GM12875 (cell line): Measurements from ENCODE around the gene DENND1A.

Source experiments
- H3K4me3 ChIP-seq: one replicate; pipeline ENCODE4 v1.5.1; 2011; ENCODE audit warnings: low read depth, low read length, control low read depth
- CTCF ChIP-seq: IDR thresholded peaks from 2 replicates; pipeline ENCODE4 v1.5.1; 2011; ENCODE audit warnings: low read depth, mild to moderate bottlenecking, control low read depth, inconsistent platforms, low read length, moderate library complexity, borderline replicate concordance; ENCODE audit not compliant: insufficient read depth

The DENND1A gene

GRCh38 chr9:123411191-123411590 is 518.7 kb downstream of the DENND1A start:
- no peak overlapping the region for H3K4me3 ChIP-seq
- TF ChIP-seq CTCF: no peak

DNA sequence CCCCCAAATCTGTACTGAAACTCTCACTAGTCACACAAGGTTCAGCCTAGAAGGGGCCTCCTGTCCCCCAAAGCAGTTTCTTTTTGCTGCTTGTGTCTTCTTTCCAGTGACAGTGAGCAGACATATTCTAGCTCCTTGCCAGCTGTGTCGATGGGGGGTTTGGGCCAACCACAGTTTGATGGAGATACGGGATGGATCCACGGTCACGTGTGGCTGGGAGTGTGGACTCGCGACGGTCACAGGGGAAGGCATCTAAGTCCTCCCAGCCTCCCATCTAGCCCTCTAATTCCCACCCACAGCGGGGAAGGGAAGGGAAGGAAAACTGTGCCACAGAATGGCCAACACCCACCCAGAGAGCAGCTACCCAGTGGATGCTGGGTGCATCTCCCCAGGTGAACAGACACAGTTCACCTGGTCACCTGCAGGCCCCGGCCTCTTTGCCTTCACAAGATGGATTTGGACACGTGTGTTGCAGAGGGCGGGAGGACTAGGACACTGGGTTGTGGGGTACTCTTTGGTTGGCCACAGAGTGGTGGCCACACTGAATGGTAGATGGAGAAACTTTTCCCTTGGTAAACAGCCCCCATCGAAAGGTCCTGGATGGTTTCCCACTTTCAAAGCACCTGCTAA is 519.5 kb downstream of the DENND1A start:
- H3K4me3 ChIP-seq: no peak overlapping the region
- no peak for TF ChIP-seq CTCF

- TF ChIP-seq CTCF: no peak
Measured at GRCh38 chr9:123408313-123409262, 521.3 kb downstream of the DENND1A start.

DNA sequence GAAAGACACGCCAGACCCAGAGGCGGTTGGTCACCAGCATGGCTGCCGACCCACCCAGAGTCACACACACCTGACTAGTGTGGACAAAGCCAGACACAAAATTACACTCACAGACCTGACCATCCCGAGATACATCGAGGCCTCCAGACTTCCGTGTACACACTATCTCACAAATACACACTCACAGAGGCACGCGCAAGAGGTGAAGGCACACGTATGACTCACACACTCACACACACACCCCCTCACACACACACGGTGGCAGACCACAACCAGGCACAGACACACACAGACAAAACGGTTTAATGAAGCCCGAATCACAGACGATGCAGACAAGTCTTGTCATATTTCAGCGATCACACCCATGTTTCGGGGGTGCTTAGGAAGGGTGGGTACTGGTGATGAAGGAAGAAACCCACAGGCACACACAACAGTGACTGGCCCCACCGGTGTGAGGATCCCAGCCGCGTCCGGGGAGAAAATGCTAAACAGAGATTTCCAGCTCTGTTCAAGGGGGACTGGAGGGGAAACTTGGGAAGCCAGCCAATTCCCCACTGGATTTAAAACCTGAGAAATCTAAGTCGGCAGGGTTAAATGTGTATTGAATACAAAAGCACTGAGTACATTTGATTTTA is 522.6 kb downstream of the DENND1A start:
- no peak overlapping the region for H3K4me3 ChIP-seq
- TF ChIP-seq CTCF: no peak

More at GRCh38 chr9:123408313-123409262, 521.3 kb downstream of the DENND1A start:
- no peak overlapping the region for H3K4me3 ChIP-seq

DNA sequence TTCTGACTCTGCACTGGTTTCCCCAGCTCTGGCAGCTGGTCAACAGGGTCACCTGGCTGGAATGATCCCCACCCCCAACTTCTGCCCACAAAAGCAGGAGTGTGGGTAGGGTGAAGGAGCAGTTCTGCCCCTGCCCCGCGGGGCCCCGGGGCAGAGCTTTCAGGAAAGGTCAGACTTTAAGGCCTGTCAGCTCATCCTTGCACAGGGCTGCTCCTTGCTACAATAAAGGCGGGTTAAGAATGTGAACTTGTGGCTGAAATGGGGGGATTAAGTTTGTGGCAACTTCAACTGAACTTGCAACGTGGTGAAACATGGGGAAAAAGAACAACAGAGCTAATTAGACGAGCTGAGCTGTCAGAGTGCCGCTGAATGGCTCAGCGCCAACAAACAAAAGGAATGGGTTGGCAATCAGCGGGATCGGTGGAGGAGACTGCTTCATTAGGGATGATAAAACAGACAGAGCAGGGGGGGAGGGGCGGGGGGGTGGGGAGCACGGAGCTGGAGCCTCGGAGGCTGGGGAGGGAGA is 523.2 kb downstream of the DENND1A start:
- H3K4me3 ChIP-seq: no peak overlapping the region
- no peak for TF ChIP-seq CTCF

- no peak for TF ChIP-seq CTCF
Measured at GRCh38 chr9:123406016-123406415, 523.9 kb downstream of the DENND1A start.

More at GRCh38 chr9:123406016-123406415, 523.9 kb downstream of the DENND1A start:
- no peak overlapping the region for H3K4me3 ChIP-seq
